Mucosa of rectum (tissue), 2 donors: ENCODE data around the gene PGF.

Source experiments
- H3K27ac ChIP-seq, 2 donors: one replicate each; pipeline ENCODE4 v1.7.0; 2013; ENCODE audit warnings: inconsistent platforms in 2 of 2, low read depth in 2 of 2, low read length in 2 of 2
- H3K27me3 ChIP-seq, 2 donors: one replicate each; pipeline ENCODE4 v1.7.0; 2013; ENCODE audit warnings: low read length in 2 of 2; ENCODE audit not compliant: control insufficient read depth in 2 of 2, insufficient read depth in 2 of 2
- H3K36me3 ChIP-seq, 2 donors: one replicate each; pipeline ENCODE4 v1.7.0; 2013; ENCODE audit warnings: low read length in 2 of 2; ENCODE audit not compliant: control insufficient read depth in 2 of 2, insufficient read depth in 2 of 2
- H3K4me1 ChIP-seq, 2 donors: one replicate each; pipeline ENCODE4 v1.7.0; 2013; ENCODE audit warnings: low read length in 2 of 2, mild to moderate bottlenecking in 1 of 2; ENCODE audit not compliant: control insufficient read depth in 2 of 2, insufficient read depth in 2 of 2
- H3K4me3 ChIP-seq, 2 donors: one replicate each; pipeline ENCODE4 v1.7.0; 2013; ENCODE audit warnings: low read length in 2 of 2
- H3K9ac ChIP-seq, 2 donors: one replicate each; pipeline ENCODE4 v1.7.0; 2013; ENCODE audit warnings: low read length in 2 of 2, low read depth in 1 of 2, mild to moderate bottlenecking in 1 of 2
- H3K9me3 ChIP-seq, 2 donors: one replicate each; pipeline ENCODE4 v1.7.0; 2013; ENCODE audit warnings: low read length in 2 of 2; ENCODE audit not compliant: control insufficient read depth in 2 of 2
- donor health status: healthy.
- donor health status: Normal muscosa, but diverticular disease.

The PGF gene

GRCh38 chr14:74921987-74922751 lies 33.2 kb downstream of the PGF start:
- H3K4me3 ChIP-seq: peak overlapping the region; percentile 70 to 81
- no peak overlapping the region for H3K27ac ChIP-seq
- H3K36me3 ChIP-seq: no peaks in the 10 kb centered on the region
- H3K4me1 ChIP-seq: peaks cover 0 to 7% of the 10 kb centered on the region in 2 donors
- H3K9me3 ChIP-seq: no peaks in the 10 kb centered on the region
- peaks cover under 1 to 3% of the 10 kb centered on the region in 2 donors for H3K27me3 ChIP-seq
- peak overlapping the region in 1 of 2 donors; percentile 89 for H3K9ac ChIP-seq

DNA sequence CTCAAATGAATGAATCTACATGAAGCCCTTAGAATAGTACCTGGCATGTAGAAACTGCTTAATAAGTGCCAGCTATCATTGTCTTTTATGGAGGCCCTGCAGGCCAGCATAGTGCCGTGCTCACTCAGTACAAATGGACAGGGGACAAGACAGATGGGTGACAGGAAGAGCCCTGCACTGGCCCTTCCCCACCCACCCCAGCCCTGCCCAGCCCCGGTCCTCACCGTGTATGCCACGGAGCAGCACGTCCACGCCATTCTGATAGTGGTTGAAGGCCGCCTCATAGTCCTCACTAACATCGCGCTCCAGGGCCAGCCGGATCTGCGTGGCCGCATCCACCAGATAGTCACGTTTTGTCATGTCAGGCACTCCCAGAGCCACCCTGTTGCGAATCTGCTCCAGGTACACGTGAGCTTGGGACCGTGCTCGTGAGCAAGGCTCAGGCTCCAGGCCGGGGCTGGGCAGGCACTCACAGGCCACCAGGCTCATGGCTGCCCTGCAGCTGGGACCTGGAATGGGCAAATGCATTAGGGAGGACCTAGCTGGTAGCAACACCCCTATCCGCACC lies 34.3 kb downstream of the PGF start:
- no peak overlapping the region for H3K9ac ChIP-seq
- H3K27me3 ChIP-seq: peaks cover 0 to 3% of the 10 kb centered on the region in 2 donors
- no peak overlapping the region for H3K27ac ChIP-seq
- peaks cover 0 to 7% of the 10 kb centered on the region in 2 donors for H3K4me1 ChIP-seq
- no peak overlapping the region for H3K4me3 ChIP-seq
- H3K36me3 ChIP-seq: no peaks in the 10 kb centered on the region
- H3K9me3 ChIP-seq: no peaks in the 10 kb centered on the region

- Histone ChIP-seq H3K36me3 (no peaks in the 10 kb centered on the region), H3K9me3 (no peaks in the 10 kb centered on the region), H3K4me3 (no peak overlapping the region), H3K4me1 (peaks cover 0 to 7% of the 10 kb centered on the region in 2 donors), H3K9ac (no peak overlapping the region), H3K27me3 (peaks cover 0 to 3% of the 10 kb centered on the region in 2 donors), H3K27ac (no peak overlapping the region)
Observed at GRCh38 chr14:74920281-74920680, 35.1 kb downstream of the PGF start.

- Histone ChIP-seq H3K36me3 (no peaks in the 10 kb centered on the region), H3K4me1 (peaks cover 0 to 7% of the 10 kb centered on the region in 2 donors), H3K9ac (no peak overlapping the region), H3K9me3 (no peaks in the 10 kb centered on the region), H3K4me3 (no peak overlapping the region), H3K27ac (no peak overlapping the region), H3K27me3 (peaks cover 0 to 3% of the 10 kb centered on the region in 2 donors)
Observed at GRCh38 chr14:74919421-74920165, 35.8 kb downstream of the PGF start.

- H3K4me1 ChIP-seq: peaks cover 0 to 7% of the 10 kb centered on the region in 2 donors
- no peaks in the 10 kb centered on the region for H3K9me3 ChIP-seq
- no peaks in the 10 kb centered on the region for H3K27me3 ChIP-seq
- H3K4me3 ChIP-seq: no peak overlapping the region
- no peak overlapping the region for H3K27ac ChIP-seq
- H3K9ac ChIP-seq: no peak overlapping the region
- H3K36me3 ChIP-seq: no peaks in the 10 kb centered on the region
Observed at GRCh38 chr14:74918380-74918779, 37.0 kb downstream of the PGF start.

DNA sequence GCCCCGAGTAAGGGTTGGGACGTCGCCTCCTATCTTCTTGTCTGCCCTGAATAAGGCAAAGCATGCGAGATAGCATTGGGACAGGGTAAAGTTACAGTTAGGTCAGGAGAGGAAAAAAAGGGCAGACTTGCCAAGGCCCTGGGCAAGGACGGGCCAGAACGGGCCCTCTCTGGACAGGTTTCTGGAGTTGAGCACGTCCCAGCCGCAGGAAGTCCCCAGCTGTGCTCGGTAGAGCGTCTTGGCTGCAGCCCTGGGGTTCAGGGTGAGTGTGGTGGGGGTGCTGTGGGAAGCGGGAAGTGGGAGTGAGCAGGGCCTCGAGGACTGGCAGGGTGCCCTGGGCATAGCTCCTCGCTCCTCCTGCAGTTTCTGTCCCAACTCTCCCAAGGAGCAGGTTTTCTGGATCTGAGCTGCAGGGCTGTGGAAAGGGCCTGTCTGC lies 37.7 kb downstream of the PGF start:
- Histone ChIP-seq H3K9ac (no peak overlapping the region), H3K4me1 (peaks cover 0 to 7% of the 10 kb centered on the region in 2 donors), H3K36me3 (no peaks in the 10 kb centered on the region), H3K27me3 (no peaks in the 10 kb centered on the region), H3K9me3 (no peaks in the 10 kb centered on the region), H3K4me3 (no peak overlapping the region), H3K27ac (no peak overlapping the region)

- Histone ChIP-seq H3K27ac (peak overlapping the region in 1 of 2 donors; percentile 43), H3K4me1 (peaks cover 0 to 2% of the 10 kb centered on the region in 2 donors), H3K9ac (no peak overlapping the region)
Observed at GRCh38 chr14:74917178-74917543, 38.2 kb downstream of the PGF start.

GRCh38 chr14:74915826-74916225 lies 39.6 kb downstream of the PGF start:
- H3K27me3 ChIP-seq: no peaks in the 10 kb centered on the region
- H3K36me3 ChIP-seq: no peaks in the 10 kb centered on the region
- no peaks in the 10 kb centered on the region for H3K4me1 ChIP-seq
- H3K27ac ChIP-seq: no peak overlapping the region
- no peak overlapping the region for H3K4me3 ChIP-seq
- no peak overlapping the region for H3K9ac ChIP-seq
- H3K9me3 ChIP-seq: no peaks in the 10 kb centered on the region

More at GRCh38 chr14:74917178-74917543, 38.2 kb downstream of the PGF start:
- H3K36me3 ChIP-seq: no peaks in the 10 kb centered on the region
- no peak overlapping the region for H3K4me3 ChIP-seq
- H3K9me3 ChIP-seq: no peaks in the 10 kb centered on the region
- no peaks in the 10 kb centered on the region for H3K27me3 ChIP-seq

- H3K4me3 ChIP-seq: no peak overlapping the region
- no peaks in the 10 kb centered on the region for H3K4me1 ChIP-seq
- no peak overlapping the region for H3K27ac ChIP-seq
- no peaks in the 10 kb centered on the region for H3K27me3 ChIP-seq
- H3K9me3 ChIP-seq: no peaks in the 10 kb centered on the region
- H3K36me3 ChIP-seq: no peaks in the 10 kb centered on the region
- no peak overlapping the region for H3K9ac ChIP-seq
Observed at GRCh38 chr14:74915426-74915825, 40.0 kb downstream of the PGF start.

DNA sequence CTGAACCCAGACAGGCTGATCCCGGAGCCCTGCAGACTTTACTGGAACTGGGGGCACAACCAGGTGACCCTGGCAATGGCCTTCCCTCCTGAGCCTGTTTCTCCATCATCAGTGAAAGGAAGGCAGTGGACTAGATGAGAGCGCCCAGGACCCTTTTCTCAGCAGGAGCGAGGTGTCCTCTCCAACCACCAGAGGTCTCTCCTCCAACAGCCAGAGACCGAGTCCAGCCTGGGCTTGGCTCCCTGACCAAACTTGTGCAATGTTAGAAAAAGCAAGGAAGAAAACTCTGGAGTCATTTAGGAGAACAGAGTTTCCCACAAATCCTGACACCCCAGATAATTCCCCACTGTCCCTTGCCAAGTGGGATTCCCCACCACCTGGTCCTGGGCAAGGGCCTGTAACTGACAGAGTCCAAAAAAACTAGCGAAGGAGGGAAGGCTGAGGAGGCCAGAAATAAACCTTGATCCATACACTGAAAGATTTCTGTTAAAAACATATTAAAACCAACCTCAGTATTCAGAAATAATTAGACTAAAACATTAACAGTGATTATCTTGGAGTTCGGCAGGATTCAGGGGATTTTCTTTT lies 41.3 kb downstream of the PGF start:
- Histone ChIP-seq H3K36me3 (no peaks in the 10 kb centered on the region), H3K4me3 (no peak overlapping the region), H3K27me3 (no peaks in the 10 kb centered on the region), H3K27ac (no peak overlapping the region), H3K9me3 (no peaks in the 10 kb centered on the region), H3K9ac (no peak overlapping the region), H3K4me1 (no peaks in the 10 kb centered on the region)
